AG10803 (cell line): Measurements from ENCODE around the gene GPR78.

Experiments
- DNase-seq: peaks from one replicate; pipeline ENCODE4 v3.0.0; 2010; ENCODE audit warnings: low read depth
- H3K4me3 ChIP-seq: 2 replicates; pipeline ENCODE4 v1.5.1; 2011; ENCODE audit warnings: mild to moderate bottlenecking, low read length, control low read depth
- TF ChIP-seq, protein P1 (sequence below): conservative IDR thresholded peaks from 2 replicates; pipeline ENCODE4 v1.5.1; 2011; ENCODE audit warnings: mild to moderate bottlenecking, low read length, control low read depth, inconsistent platforms

GPR78 gene

GRCh38 chr4:8591626-8592365, 11.6 kb downstream of the GPR78 start:
- no peak for DNase-seq

DNA sequence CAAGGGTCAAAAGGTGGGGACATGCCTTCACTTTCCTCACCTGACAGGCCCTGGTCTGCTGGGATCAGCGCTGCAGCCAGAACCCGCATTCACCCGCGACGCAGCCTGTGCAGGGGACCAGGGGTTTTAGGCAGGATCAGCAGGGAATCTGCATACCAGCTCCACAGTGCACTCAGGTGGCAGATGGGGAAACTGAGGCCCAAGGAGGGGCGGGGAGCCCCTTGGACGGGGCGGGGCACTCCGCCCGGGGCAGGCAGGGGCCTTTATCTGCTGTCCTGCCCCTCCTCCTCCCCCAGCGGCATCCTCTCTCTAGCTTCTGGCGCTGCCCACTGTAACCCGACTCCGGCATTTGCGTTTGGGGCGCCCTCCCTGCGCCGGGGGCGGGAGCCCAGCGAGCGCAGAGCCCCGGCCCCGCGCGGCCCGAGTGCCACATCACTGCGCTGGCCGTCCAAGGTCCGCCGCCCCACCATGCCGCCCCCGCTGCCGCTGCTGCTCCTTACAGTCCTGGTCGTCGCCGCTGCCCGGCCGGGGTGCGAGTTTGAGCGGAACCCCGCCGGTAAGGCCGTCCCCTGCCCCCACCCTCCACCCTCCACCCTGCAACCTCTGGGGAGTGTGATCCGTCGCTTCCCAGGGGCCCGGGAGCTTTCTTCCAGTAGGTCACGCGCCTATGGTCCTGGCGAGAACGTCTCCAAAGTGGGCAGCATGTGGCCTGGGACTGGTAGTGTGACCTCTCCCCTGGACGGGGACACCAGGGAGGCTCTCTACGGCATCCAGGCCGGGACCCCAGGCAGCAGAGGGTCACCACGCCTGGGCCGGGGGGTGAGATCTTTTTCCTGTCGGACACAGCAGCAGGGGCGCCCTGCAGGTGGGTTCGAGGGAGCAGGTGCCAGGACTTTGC, 12.4 kb downstream of the GPR78 start, which contains the start of gene CPZ:
CPZ (plus strand) TSS at position 400 of the 898 bp plus-strand sequence; CDS start at position 469, 69 bp downstream.
- peak; percentile 39 for DNase-seq
- TF ChIP-seq, protein P1, sequence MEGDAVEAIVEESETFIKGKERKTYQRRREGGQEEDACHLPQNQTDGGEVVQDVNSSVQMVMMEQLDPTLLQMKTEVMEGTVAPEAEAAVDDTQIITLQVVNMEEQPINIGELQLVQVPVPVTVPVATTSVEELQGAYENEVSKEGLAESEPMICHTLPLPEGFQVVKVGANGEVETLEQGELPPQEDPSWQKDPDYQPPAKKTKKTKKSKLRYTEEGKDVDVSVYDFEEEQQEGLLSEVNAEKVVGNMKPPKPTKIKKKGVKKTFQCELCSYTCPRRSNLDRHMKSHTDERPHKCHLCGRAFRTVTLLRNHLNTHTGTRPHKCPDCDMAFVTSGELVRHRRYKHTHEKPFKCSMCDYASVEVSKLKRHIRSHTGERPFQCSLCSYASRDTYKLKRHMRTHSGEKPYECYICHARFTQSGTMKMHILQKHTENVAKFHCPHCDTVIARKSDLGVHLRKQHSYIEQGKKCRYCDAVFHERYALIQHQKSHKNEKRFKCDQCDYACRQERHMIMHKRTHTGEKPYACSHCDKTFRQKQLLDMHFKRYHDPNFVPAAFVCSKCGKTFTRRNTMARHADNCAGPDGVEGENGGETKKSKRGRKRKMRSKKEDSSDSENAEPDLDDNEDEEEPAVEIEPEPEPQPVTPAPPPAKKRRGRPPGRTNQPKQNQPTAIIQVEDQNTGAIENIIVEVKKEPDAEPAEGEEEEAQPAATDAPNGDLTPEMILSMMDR = no peak
- peak within 1 kb of the TSS; percentile 64 for H3K4me3 ChIP-seq

More at GRCh38 chr4:8591626-8592365, 11.6 kb downstream of the GPR78 start:
- TF ChIP-seq, protein P1 = no peak
- H3K4me3 ChIP-seq = no peak overlapping the region

GRCh38 chr4:8593264-8594096, 13.3 kb downstream of the GPR78 start:
- TF ChIP-seq, protein P1 = no peak
- no peak for DNase-seq
- peak overlapping the region; percentile 64 for H3K4me3 ChIP-seq

- DNase-seq = peak; percentile 72
- peak overlapping the region; percentile 64 for H3K4me3 ChIP-seq
- TF ChIP-seq, protein P1 = peak; percentile 85
Observed at GRCh38 chr4:8594097-8595038, 14.2 kb downstream of the GPR78 start.

- no peak for DNase-seq
- TF ChIP-seq, protein P1 = no peak
- H3K4me3 ChIP-seq = no peak overlapping the region
Observed at GRCh38 chr4:8595237-8596087, 15.3 kb downstream of the GPR78 start.
